Mucosa of gallbladder (tissue), 1 donor: Measurements from ENCODE around the gene FLVCR2. TPM values are rescaled to one million over a fixed set of nuclear protein-coding genes. Genes with fewer than 3 reads are reported as not detected.

Experiments used
- DNase-seq: peaks from one replicate; pipeline ENCODE4 v3.0.0-alpha.2; 2020; ENCODE audit warnings: low spot score
- total RNA-seq: library from RNA; stranded (reverse); gene quantifications from one replicate; pipeline ENCODE4 v1.2.1, GENCODE V29; 2021
- donor health status: DM: no; HTN: no; CAD: no.

Gene FLVCR2
- total RNA-seq, 1 donor from 2014 or later = 8.7 TPM

DNA sequence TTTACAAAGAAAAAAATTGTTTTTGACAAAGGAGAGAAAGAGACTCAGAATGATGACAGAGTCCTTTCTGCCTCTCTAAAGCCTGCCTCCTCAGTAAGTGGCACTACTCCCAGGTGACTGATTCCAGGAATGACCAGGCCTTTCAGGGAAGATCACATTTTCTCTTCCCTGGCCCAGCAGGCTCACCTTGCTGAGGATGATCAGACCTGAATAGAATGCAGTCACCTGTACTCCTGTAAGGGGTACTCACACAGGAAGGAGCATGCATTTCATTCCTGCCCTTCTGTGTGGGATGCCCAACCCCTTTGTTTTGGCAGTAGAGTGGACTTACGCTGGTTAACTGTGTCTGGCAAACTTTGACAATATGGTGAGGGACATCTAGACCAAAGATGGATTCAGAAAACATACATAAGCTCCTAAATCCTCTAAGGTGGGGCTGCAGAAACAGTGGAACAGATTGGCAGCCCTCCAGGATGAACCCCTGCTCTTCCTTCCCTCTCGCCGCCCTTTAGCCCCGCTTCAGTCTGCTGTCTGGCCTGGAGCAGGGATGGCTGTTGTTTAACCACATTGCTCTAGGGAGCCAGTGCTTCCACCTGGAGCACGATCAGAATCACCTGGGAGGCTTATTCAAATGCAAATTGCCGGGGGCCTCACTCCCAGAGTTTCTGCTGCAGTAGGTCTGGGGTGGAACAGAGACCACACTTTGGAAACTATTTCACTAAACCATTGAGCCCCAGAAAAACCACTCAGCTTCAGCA, 52.5 kb downstream of the FLVCR2 start:
- DNase-seq = no peak

DNA sequence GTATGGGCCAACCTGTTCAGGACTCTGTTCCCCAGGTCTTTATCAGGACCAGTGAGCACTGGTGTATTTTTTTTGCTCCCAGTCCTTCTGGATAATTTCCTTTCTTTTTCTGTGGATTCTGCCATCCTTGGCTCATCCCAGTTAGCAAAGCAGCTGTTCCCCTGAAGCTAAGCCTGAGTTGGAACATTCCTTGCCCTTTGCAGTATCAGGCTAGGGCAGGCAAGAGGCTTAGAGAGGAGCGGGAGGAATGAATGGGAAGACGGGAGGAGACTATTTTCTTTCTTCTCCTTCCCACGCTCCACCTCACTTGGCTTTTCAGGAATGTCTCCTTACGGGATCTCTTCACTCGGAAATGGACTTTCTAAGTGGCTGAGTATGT, 53.0 kb downstream of the FLVCR2 start:
- DNase-seq = no peak

DNA sequence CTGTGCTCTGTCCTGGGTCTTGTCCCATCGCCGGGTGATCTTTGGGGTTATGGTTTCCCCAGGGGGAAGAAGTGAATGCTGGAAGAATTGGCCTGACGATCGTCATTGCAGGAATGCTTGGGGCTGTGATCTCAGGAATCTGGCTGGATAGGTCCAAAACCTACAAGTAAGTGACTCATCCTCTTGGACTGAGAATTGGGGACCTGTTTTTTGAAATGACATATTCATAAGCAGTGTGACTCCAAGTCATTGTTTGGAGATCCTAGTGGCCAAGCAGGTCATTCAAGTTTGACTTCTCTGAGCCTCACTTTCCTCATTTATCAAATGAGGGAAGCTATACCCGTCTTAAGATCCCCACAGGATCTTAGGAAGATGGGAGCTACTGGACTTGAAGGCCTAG, 56.4 kb downstream of the FLVCR2 start:
- no peak for DNase-seq

DNA sequence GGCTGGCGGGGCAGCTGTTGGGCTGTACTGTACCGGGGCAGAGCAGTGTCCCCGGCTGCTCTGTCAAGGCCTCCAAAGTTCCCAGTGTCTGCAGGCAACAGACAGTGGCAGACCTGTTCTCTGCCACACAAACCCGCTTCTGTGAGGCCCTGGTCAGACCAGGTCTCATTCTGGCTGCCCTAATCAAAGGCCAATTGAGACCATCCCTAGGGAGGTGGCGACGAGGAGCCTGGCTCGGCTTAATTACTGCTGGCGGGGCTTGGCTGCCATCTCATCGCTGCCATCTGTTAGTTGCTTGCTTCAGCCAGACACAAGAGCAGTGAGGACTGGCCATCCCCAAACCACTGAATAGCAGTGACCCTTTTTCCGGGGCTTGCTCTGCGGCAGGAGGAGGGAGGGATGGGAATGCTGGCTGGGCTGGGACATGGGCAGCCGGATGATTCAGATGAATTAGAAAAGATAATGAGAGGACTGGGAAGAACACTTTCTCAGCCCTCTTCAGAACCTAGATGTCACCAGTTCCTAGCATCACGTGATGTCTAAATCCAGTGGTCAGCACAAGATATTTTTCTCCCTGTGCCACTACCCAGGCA, 57.8 kb downstream of the FLVCR2 start:
- no peak for DNase-seq

DNA sequence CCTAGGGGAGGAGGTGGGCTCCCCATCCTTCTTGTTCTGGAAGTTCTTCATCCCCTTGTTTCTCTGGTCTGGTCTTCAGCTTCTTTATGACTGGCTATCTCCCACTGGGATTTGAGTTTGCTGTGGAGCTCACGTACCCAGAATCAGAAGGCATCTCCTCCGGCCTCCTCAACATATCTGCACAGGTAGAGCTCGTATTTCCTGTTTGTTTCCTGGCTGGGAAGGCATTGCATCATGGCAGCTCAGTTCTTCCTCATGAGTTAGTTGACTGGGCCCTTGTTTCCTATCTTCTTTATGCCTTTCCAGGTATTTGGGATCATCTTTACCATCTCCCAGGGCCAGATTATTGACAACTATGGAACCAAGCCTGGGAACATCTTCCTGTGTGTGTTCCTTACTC, 62.5 kb downstream of the FLVCR2 start:
- DNase-seq = no peak

DNA sequence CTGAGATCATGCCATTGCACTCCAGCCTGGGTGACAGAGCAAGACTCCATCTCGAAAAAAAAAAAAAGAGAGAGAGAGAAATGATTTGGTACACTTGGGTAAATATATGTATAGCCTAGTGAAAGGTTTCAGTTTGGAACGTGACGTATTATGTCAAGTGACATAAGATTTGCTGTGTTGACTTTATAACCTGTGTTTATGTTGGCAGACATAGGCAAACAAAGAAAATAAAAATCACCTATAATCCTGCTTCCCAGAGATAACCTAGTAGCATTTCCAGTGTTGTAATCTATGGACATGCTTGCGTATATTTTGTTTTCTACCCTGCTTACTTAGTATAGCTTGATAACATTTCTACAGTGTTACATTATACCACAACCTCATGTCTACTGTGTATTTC, 65.6 kb downstream of the FLVCR2 start:
- DNase-seq = no peak

DNA sequence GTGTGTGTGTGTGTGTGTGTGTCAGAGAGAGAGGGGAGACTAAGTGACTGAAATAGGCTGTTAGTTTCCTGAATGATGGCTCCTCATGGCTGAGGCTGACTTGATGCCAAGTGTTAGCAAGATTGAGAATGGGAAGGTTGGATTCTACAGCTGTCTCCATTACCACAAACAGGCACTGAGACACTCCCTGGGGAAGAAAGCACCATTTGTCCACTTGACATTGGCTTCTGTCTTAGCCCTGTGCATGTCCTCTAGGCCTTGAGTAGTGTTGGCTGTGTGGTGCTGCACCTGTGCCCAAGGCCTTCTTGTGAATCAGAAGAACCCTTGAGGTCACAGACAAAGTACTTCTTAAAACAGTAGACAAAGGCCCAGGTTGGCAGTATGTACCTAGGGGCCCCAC, 66.6 kb downstream of the FLVCR2 start:
- DNase-seq = no peak

DNA sequence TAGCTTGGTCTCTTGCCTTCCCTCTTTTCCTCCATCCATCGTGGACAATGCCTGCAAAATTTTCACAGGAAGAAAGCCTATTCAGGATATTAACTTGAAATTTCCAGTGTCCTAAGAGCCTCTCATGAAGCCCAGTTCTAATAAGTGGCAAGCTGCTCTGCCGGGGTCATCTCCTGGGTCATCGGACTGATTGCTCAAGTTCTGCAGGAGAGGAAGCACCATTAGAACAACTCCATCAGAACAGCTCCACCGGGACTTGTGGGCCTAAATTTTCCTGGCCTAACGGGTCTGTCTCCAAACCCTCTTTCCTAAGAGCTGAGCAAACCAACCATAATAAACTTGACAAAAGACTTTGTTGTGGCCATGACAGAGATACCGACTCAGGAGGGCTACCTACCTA, 68.3 kb downstream of the FLVCR2 start:
- DNase-seq = no peak

DNA sequence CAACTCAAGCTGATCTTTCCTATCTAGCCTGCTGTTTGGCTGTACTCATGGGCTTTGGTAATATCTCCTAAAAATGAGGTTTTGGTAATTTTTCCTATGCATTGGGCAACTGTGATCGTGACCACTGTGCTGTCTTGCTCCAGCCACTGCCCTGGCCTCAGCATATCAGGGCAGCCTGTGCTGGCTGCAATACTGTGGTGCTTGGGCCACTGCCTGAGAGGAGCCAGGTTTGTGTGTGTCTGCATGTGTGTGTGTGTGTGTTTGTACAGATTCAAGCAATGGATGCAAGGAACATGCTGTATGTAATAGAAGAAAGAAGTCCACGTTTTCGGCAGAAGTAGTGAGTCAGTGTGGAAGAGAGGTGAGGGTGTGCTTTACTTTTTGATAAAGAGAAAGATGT, 69.2 kb downstream of the FLVCR2 start:
- DNase-seq = no peak

DNA sequence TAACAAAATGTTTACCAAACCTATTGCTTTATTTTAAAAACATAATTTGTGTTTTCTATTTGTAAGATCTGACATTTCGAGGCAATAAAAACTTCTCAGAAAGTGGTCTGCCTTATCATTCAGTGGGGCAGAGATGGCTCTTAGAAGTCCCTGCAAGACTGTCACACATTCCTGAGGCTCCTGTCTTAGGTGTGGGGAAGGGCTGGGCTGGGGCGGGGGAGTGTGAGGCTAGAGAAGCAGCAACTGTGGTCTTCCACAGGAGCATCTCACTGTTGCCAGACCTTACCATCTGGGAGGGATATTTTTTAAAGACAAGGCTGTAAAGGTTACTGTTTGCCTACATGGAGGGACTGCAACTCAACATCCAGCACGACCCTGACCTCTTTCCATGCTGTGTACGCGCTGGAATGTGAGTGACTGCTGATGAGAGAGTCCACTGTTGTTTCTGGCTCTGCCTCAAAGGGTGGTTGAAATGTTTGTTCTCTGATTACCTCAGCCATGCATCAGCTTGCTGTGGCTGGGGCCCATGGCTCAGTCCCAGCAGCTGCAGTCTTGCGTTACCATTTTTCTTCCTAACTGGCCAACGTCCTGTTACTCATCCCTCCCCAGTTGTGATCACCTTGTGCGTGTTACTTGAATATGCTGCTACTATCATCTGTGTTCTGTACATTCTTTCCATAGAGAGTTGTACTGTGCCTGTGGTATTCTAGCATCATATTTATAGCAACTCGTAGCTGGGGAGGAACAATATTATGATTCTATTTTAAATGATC, 69.8 kb downstream of the FLVCR2 start:
- peak; percentile 68 for DNase-seq

DNA sequence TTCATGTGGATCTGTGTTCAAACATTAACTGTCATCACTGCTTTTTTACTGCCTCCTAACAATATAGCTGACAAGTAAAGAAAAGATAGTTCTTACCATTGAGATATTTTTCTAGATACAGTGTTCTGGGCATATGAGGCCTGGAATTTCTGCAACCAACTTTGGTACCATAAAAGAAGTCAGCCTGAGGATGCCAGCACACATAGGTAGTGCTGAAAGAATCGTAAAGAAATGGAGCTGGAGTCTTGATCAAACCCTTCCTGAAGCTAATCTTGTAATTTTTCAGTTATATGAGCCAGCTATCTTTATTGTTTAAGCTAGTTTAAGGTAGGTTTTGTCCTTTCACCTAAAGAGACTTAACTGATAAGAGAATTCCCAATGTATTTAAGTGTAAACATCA, 70.9 kb downstream of the FLVCR2 start:
- DNase-seq = no peak

DNA sequence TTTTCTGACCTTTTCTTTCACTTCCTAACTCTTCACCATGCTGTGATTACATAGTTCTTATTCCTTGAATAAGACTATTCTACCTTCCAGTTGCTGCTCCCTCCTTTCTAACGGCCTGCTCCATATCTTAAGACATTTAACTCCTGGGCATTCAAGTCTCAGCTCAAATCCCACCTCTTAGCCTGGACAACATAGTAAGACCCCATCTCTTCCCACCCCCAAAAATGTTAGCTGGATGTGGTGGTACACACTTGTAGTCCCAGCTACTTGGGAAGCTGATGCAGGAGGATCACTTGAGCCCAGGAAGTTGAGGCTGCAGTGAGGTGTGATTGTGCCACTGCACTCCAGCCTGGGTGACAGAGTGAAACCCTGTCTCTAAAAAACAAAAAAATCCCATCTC, 71.4 kb downstream of the FLVCR2 start:
- no peak for DNase-seq

DNA sequence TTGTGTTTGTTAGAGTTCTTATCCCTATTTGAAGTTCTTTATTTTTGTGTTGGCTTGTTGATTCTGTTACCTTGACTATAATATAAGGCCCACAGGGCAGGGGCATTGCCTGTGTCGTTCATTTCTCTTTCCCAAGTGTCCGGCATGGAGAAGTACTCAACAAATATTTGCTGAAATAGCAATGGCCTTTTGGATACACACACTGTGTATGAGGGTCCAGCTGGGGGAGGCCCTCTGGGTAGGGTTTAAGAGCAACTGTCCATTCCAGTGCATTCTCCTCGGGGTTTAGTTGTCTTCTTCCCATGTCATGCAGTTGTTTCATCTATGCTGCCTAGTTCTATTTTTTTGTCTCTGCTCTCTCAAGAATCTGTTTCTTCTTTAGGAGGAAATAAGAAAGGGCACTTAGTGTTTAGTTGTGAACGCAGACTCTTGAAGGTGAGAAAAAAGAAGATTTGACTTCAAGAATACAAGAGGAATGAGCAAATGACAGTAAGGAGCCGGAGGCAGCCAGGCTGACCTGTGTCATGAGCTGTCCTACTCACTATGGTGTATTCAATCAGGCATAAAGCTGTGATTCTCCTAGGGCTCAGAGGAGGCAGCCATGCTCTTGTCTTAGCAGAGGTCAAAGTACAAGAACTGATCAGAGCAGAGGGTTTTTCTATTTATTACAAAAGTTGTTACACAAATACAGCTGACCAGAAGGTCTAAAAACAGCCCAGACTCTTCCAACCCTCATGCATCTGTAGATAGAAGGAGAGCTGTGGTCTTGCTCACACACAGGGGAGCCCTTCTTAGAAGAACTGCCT, 72.0 kb downstream of the FLVCR2 start:
- DNase-seq = no peak

DNA sequence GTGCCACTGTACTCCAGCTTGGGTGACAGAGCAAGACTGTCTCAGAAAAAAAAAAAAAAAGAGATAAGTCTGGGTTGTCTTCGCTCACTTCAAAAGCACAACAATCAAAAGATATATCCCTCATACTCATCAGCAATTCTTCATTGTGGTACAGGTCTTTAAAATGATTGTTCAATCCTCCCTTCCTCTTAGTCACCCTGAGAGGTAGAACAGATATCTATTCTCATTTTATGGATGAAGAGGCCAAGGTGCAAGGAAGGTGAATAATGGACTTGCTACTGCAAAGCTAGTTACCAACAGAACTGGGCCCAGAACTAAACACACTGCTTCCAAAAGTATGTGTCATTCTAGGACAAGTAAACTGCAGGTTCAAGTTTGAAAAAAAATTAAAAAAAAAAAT, 75.1 kb downstream of the FLVCR2 start:
- no peak for DNase-seq

DNA sequence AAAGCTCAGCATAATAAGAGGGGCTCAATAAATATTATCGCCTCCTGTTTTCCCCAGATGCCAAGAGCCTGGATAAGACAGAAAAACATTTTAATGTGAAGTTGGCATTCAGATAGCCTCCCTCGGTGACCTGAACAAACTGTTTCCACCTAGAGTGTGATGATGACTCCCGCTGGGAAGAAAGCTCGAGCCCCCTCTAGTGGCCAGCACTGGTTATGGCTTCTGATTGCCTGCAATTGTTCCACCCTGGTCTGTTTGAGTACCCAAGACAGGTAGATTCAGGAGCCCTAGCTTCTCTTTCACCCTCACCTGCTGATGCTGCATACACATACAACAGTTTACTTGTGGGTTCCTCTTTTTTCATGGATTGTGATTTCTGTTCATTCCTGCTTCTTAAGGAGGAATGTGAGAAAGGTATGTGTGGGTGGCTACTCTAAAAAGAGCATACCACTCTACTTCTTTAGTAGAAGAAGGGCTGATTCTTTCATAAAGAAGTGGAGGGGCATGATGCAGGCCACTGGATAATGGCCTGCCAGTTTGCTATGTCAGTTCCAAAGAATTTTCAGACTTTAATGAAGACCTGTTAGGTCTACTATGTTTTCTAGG, 75.8 kb downstream of the FLVCR2 start:
- DNase-seq = peak; percentile 85

DNA sequence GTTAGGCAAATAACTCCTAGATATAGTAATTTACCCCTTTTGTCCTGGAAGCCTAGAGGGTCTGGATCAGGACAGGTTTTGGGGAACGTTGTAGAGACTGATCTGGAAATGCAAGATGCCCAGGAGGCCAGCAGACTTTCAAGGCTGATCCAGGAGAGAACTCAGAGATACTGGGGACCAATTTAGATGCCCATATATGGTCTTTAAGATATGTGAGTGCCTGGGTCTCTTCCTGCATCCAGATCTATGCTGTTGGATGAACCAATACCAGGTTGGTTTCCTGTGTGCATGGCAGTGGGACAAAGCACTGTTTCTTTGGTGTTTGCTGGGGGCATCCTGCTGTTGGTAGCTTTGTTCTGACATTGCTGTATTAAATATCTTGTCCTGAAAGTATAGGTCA, 76.8 kb downstream of the FLVCR2 start:
- DNase-seq = no peak

DNA sequence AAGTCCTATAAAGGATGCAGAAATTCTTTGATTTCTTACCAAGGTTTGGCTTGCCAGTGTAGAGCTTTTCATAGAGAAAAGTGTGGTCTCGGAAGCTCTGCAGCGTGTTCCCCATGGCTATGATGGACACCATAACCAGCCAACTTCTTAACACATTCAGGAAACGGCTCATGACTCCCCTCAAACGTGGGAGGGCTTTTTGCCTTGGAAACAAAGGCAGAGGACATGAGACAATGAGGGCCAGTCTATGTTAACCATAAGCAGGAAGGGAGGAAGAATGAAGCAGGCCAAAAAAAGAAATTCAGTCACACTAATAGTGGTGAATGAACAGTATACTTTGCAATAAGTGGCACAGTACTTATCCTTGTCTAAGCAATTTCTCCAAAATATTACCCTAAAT, 78.9 kb downstream of the FLVCR2 start:
- no peak for DNase-seq

DNA sequence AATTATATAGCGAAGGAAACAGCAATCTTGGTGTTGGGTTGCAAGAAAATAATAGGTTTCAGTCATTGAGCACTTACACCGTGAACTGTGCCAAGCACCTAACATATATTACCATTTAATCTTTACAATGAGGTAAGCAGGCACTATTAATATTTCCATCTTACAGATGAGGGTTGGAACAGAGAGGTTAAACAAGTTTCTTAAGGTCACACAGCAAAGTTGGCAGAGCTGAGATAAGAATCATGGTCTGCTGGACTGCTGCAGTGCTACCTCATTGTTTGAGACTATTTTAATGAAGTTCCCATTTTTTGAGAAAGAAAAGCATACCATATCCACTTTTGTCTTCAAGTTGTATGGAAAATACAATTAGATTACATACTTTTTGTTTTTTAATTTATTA, 80.5 kb downstream of the FLVCR2 start:
- no peak for DNase-seq

DNA sequence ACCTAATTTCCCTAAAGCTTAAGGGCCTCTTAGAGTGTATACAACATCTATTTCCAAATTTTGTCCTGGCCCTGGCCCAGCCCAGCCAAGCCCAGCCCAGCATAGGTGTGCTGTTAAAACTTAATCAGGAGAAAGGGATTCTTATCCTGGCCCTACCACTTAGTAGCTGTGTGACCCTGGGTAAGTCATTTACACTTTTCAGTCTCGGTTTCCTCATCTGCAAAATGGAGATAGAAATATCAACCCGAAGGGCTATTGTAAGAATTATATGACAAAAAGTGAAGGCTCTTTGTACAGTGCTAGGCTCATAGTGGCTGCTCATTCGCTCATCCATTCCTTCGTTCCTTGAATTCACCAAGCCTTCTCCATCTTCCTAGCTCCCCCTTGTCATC, 81.8 kb downstream of the FLVCR2 start:
- no peak for DNase-seq

DNA sequence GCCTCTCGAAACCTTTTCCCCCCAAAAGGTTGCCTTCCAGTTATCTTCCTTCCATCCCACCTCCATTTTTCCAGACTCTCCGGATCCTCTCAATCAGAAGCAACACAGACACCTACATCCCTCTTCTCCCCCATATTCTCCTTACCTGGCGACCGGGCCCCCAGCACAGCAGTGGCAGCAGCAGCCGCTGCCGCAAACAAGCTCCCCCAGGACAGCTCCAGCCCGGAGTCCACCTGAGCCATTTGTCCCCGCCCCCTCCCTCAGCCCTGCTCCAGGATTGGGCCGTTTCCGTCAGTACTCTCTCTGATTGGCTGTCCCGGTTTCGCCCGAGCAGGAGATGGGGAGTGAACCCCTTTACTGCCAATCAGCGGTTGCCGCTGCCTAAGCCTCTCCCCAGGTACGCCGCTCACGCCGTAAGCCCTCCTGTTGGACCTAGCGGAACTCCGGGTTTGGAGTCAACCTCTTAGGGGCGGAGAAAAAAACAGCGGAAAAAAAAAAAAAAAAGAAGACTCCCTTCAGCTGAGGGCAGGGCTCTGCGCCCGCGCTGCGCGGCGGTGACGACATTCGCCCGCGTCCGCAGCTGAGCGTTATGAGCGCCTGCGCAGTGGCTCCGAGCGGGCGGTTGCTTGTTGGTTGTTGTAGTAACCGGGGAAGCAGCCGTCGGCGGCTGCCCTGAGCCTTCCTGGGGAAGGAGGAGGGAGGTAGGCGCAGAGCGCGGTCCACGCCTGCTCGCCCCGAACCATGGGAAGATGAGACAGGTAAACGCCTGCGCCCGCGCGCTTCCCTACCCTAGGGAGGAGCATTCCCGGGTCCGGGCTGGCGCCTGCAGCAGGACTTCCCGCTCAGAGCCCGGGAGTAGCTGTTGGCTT, 82.4 kb downstream of the FLVCR2 start, which contains the start of the genes ERG28 and TTLL5:
Gene ERG28, minus strand, starts transcription at position 247 of the 869 bp plus-strand sequence. CDS start 3,374 bp downstream, outside the sequence.
Gene TTLL5, plus strand, starts transcription at position 617 of the 869 bp plus-strand sequence. CDS start 1,904 bp downstream, outside the sequence.
- DNase-seq = peak; percentile 97

DNA sequence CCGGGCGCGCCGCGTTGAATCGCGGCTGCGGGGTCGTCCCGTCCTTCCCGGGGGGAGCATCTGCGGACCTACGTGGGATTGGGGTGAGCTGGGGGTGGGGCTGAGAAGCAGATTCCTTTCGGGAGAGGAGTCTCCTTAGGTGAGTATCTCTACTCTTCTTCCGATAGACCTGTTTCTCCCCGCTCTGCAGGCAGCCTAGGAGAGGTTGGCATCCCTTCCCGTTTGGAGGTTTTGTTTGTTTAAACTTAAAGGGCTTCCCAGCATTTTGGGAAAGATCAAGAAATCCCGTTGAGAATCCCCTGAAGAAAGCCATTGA, 83.0 kb downstream of the FLVCR2 start:
- DNase-seq = no peak
